ENCODE results near the gene TNFRSF19.
"Not testable (repeated sequence)": the region's sequence is repeated elsewhere in the genome, so short reads cannot be mapped to it uniquely, and the experiment has no call there.

Gene TNFRSF19

DNA sequence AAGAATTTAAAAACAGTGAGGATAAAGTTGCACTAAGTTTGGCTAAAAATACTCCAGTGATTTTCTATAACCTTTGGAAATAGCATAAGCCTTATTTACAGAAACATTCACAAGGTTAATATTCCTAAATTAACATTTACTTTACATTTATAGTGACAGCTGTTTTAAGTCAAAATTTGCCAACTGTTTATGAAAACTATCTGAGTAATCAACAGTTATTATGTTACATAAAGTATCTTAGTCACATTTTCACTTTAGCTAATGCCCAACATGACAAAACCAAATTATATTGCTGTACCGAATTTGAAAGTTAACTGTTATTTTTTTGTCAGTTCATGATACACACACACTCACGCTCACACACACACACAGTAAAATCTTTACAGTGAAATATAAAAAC, 1.2 kb downstream of the TNFRSF19 start:
- DNase-seq: no peak

DNA sequence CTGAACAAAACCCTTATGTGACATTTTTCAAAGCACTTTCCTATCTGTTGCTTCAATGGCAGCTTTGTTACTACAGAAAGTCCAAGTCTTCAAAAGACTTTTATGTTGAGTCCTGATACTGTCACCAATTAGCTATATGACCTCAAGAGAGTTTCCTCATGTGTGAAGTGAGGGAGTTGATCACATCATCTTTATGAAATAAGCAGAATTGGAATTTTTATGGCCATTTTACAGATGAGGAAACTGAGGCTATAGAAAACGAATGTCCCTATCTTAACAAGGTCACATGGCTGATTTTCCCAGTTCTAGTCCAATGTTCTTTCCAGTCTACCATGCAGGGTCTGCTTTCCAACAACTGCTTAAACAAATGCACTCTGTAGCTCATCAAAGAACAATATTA, 2.6 kb downstream of the TNFRSF19 start:
- DNase-seq: no peak

DNA sequence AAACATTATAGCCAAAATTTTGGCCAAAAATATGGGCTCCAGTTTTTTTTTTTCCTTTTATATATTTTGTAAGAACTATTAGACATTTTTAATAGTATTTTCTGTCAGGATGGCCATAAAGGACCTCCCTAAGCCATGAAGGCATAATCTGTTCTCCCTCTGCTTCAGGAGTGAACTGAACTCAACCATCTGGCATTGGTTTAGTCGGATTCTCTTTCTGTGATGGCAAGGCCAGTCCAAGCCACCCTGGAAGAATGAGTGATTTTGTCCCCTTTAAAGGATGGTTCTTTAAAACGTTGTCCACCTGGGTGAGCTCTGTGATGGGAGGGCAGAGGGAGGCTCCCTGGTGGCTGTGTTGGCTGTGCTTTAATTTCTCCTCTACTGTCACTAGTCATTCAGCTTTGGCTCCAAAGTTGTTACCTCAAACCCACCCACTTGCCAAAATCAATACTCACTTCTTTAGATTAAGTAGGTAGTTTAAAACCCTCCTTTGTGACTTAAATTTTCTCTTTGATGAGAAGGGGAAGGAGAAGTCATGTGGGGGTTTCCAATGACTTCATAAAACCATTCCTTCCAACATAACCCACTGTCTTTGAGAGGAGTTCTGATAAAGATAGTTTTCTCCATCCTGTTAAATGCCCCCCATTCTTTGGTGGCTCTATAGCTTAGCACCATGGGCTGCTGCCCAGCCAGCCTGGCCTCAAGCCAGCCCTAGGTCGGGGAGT, 4.4 kb downstream of the TNFRSF19 start:
- no peak for DNase-seq

DNA sequence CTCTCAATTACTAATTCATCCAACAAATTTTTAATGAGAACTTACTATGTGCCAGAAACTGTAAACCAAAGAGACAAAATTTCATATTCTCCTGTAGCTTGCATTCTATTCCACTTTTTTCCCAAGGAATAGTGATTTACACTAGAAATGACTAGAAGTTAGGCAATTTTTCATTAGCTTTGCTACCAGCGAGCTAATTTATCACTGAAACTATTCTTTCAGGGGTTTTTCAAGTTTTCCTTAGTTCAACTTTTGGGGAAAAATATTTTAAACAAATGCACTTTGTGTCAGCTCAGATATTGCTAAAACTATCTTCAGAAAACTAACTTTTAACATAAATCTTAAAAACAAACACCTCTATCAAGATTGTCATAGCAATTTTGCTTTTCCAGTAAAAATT, 5.4 kb downstream of the TNFRSF19 start:
- no peak for DNase-seq

DNA sequence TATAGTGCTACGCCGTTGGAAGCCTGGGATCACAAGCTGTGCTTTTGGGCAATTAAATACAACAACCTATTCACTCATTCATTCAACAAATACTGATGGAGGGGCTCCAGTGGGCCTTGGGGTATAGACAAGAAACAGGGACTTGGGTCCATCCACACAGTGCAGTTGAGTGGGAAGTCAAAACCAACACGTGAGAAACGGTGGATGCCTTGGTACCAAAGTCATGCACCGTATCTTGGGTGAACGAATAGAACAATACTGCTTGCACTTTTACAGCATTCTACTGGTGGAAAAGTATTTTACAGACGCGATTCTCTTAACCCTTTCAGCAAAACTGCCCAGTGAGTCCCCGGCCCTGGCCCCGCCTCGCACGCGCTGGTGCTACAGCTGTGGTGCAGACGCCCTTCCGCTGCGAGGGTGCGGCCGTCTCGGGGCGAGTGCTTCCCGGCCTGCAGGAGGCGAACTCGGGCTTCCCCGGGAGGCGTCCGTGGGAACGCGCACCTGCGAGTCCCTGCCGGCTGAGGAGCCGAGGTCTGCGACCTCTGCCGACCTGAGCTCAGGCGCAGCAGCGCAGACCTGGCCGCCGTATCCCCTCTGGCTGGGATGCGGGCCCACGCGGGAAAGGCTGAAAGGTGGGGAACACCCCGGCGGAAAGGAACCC, 8.3 kb downstream of the TNFRSF19 start:
- DNase-seq: no peak

DNA sequence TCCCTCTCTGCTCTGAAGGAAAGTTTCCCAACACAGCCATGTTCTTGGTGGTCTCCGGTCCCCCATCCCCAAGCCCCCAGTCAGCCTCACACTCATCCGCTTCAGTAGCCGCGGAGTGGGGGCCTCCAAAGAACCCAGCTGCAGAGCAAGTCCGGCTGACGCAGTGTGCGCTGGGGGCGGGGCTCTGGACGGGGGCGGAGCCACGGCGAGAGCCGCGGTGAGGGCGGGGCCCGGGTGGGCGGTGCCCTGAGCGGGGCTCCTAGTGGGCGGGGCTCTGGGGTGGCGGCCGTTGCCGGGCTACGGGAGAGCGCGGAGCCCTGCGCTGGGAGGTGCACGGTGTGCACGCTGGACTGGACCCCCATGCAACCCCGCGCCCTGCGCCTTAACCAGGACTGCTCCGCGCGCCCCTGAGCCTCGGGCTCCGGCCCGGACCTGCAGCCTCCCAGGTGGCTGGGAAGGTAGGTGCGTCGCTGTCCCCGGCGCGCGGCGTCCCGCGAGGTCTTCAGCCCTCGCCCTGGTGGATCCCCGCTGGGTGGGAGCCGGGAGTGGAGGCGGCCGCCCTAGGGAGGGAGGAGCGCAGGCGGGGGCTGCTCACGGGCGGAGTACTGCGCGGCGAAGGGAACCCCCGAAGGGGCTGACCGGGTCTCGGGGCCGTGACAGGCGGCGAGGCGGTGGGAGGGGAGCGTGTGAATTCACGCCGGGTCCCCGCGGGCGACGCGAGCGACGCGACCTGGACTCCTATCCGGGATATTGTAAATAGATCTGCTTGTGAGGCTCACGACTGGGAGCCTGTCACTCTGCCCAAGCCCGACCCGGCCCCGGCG, 9.1 kb downstream of the TNFRSF19 start:
- peak; percentile 13 for DNase-seq

DNA sequence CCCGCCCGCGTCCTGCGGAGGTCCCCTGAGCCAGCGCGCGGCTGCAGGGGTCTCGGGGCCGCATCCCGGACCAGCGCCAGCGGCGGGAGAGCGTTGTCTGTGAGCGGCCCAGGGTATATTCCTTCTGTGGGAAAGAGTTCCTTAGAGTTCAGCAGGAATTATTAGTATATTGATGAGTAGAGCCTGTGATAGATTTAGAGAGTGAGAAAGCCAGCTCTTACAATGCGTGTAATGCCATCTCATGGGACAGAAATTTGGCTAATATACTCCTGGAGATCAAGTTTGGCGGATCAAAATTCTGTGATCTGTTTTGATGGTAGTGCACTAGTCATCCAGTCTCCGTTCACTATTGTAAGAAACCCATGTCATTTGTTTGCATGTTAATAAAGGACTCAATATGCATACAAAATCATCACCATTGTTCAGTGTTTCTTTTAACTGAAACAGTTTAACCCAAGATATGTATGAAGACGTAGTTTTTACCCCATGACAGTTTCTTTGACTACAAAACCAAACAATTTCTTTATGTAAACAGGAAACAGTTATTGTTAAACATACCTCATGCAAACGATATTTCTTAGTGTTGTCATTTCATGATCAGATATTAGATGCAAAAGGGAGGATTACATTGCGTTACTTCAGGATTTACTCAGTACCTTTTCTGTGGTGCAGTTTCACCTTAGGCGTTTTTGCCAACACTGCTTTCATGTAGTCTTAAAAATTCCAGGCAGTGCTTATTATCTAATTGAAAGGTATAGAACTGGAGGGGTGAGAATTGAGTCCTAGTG, 9.9 kb downstream of the TNFRSF19 start:
- no peak for DNase-seq

DNA sequence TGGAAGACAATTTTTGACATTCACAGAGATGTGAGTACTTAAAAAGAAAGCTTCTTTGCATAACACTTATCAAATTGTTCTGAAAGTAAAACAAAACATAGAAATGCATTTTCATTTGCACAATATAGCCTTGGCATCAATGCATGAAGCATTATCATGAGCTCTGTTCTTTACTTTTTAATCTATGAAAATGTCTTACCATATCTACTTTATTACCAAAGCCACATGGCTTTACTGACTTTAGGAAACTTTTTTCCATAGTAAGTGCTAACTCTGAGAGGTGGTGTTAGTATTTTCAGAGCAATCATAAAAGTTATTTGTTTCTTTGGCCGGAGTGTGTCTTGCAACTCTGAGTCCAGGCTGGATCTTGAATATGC, 10.5 kb downstream of the TNFRSF19 start:
- DNase-seq: no peak

DNA sequence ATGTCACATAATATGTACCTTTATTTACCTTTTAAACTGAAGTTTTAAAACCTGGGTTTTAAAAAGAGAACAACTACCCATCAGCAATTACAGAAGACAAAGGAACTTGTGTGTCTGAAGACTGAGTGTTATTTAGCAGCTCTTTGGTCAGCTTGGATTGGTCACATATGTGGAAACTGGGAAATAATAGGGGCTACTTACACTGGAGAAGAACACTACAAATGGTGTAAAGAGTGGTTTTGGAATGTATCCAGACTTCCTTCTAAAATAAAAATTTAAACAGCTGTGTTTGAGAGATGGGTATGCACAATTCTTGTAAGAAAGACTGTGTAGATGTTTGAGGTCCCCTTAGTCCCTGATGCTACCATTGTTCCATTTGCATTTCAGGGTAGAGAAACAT, 13.3 kb downstream of the TNFRSF19 start:
- DNase-seq: no peak

DNA sequence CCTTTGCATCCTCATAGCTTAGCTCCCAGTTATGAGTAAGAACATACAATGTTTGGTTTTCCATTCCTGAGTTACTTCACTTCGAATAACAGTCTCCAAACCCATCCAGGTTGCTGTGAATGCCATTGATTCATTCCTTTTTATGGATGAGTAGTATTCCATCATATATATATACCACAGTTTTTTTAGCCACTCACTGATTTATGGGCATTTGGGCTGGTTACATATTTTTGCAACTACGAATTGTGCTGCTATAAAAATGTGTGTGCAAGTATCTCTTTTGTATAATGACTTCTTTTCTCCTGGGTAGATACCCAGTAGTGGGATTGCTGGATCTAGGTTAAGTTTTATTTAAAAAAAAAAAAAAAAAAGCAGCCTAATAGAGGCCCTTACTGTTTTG, 14.1 kb downstream of the TNFRSF19 start:
- no peak for DNase-seq

DNA sequence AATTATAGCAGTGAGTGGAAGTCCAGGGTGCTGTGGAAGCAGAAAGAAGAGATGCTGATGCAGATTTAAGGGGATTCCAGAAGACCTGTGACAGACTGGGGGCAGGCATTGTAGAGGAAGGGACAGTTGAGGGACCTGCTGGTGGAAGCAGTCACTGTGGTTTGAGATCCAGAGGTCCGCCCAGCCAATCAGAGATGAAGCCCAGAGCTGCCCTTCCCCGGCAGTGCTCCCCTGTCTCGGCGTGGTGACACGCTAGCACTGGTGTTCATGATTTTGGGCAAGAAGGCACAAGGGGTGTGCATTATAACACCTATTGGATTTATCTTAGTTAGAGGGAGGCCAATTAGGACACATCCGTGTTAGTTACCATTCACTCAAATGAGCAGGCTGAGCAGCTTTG, 16.1 kb downstream of the TNFRSF19 start:
- no peak for DNase-seq

DNA sequence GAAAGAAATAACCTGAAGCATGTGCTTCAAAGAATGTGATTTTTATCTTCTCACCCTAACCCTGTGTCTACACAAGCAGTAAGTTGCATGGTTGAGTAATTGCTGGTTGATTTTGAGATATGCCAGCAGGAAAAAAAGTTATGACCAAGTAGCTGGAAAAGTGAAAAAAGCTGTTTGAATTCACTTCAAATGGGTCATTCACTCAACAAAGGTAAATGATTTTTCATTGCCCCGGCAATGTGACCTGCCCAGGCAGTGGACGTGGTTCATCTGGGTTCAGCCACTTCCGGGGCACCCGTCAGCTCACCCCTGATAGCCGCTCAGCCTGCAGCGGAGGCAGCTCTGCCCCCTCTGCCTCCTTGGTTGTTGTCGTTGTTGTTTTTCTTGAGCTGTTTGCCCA, 18.5 kb downstream of the TNFRSF19 start:
- no peak for DNase-seq

DNA sequence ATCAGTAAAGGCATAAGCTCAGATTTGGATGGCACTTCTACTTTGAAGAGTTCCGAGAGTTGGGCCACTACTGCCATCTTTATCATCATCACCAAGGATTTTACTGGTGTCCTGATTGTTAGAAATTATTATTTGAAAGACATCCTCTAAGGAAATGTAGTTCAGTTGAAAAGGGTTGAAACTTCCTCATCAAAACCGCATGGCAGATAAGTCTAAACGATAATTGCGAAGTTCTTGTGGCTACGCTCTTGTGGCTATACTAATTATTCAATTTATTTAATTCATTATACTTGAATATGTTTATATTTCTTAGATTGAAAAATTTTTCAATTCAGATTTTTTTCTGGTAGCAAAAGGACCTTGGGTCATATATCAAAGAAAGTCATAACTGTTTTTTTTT, 22.4 kb downstream of the TNFRSF19 start:
- no peak for DNase-seq

DNA sequence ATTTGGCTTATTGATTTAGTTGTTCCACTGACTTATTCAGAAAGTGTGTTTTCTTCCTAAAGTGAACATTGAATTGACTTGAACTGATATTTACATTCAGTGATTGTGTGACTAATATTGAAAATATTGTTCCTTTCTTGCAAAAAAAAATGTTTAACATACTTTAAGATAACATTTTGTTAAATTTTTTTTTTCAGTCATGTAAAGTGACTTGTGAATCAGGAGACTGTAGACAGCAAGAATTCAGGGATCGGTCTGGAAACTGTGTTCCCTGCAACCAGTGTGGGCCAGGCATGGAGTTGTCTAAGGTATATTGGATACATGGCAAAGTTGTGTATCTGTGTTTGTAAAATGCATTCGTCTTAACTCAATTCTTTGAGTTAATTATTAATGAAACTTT, 22.9 kb downstream of the TNFRSF19 start:
- no peak for DNase-seq

DNA sequence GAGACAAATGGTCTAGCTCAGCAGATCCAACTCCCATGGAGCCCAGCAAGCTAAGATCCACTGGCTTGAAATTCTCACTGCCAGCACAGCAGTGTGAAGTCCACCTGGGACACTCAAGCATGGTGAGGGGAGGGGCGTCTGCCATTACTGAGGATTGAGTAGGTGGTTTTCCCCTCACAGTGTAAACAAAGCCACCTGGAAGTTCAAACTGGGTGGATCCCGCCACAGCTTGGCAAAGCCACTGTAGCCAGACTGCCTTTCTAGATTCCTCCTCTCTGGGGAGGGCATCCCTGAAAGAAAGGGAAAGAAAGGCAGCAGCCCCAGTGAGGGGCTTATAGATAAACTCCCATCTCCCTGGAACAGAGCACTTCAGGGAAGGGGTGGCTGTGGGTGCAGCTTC, 24.1 kb downstream of the TNFRSF19 start:
- not testable (repeated sequence) for DNase-seq

DNA sequence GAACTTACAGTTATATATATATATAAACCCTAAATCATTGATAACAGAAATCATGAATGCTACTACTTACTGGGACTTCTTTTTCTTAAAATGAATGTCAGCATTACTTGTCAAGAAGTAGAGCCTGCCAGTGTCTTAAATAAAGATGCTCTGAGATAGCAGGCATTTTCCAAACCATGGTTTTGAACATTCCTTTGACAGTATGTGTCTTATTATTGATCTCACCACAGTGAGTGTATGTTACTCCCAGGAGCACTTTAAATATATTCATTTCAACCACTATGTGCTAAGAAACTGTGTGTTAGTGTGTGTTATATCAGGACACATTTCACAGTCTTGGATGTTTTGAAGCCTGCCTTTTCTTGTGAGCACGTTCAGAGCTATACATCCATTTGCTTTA, 28.2 kb downstream of the TNFRSF19 start:
- DNase-seq: no peak

DNA sequence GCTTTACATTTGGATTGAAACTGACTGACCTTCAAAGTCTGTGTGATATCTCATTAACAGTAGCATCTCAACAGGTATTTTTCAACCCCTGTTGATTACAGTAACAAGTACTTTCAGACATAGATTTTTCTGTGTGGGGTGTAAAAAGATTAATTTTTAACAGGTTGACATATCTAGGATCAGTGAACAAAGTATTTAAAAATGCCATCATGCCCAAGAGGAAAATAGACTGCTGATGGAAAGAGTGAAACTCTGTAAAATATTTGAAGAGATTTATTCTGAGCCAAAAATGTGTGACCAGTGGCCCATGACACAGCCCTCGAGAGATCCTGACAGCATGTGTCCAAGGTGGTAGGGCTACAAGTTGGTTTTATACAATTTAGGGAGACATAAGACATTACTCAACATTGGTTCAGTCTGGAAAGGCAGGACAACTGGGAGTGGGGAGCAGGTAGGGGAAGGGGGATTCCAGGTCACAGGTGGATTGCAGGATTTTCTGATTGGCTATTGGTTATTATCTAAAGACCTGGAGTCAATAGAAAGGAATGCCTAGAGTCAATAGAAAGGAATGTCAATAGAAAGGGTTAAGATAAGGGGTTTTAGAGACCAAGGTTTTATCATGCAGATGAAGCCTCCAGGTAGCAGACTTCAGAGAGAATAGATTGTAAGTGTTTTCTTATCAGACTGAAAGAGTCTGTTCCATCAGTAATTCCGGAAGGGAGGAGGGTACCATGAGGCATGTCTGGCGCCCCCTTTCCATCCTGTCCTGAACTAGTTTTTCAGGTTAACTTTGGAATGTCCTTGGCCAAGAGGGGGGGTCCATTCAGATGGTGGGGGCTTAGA, 29.1 kb downstream of the TNFRSF19 start:
- DNase-seq: no peak

DNA sequence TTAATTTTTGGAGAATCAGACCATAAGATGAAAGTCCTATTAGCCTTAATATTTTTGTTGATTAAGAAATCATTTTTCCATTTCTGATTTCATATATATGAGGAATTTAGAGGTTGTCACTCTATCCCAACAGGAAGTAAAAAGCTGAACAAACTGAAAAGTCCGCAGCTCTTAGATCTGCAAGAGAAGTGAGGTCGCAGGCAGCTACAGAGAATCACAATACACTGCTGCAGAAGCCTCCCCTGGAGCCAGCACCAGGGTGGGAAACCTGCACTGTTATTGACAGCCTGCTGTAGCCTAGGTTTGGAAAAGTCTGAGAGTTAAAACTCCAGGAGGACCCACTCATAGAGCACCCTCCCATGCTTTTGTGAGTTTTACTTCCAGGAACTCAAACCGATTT, 29.9 kb downstream of the TNFRSF19 start:
- no peak for DNase-seq

DNA sequence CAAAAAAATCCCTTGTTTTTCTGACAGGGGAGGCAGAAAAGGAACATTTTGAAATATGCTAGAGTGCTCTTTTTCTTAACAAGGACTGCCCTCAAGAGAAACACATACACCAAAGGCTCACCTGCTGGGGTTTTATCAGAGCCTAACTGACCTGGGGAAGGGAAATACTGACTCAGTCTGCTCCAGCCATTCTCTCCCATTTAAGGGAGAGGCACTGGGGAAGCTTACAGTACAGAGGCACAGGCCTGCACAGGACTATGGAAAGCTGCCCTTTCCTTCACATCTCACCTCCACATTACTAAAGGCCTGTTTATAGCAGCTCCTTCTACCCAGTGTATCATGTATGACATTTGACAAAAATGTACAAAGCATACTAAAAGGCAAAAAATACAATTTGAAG, 30.3 kb downstream of the TNFRSF19 start:
- DNase-seq: no peak

DNA sequence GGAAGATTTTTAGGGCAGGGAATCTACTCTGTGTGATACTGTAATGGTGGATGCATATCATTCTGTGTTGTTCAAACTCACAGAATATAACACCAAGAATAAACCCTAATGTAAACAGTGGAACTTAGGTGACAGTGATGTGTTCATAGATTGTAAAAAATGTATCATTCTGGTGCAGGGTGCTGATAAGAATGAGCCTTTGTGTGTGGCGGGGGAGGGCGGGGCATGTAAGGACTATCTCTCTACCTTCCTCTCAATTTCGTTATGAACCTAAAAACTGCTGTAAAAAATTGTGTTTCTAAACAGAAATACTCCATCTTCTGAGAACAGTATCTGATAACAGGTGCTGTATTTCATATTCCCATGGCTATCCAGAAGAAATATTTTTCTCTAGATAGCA, 35.6 kb downstream of the TNFRSF19 start:
- DNase-seq: no peak

DNA sequence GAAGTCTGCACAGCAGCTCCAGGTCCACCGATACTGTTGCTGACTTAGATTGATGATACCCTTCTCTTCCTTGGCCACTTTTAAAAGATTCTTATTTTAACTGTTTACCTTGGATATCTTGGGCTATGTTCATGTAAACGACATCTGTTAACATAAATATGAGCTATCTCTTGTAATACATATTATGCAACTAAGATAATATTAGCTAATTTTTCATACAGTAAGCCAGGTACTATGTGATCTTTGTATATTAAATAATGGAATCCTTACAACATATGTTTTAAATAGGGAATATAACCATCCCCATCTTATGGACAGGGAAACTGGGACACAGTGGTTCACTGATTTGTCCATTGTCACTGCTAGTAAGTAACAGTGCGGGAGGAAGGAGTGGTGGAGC, 37.9 kb downstream of the TNFRSF19 start:
- DNase-seq: no peak

DNA sequence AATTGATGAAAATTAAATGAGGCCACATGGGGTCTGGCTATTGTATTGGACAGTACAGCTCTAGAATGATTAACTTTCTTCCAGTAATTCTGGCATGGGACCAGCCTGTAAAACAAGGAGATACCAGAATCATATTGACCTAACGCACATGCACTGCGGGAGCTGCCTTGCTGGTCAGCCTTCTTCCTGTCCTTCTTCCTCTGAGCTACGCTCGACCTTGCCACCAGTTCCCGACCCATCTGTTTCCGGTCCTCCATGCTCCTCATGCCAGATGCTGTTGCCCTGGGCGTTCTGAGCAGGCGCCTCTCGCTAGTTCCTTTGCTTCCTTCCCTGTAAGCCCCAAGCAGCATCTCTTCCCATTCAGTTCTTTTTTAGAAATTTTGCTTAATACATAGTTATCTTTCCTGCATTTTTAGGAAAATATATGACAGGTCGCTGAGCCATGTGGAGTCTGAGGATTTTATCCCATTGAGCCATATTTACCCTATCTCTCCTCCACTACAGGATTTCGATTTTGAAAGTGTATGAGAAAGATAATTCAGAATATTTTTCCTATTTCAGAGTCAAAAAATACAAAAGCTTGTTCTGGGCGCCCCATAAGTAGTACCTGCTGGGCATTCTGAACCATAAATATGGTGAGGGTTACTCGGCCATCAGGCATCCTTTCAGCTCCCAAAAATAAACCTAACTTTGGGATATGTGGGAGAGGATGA, 38.6 kb downstream of the TNFRSF19 start:
- DNase-seq: no peak

Data from NCI-H446 treated with DMSO at 0.1 percent for 48 hours (cell line).